BE2C (cell line): ENCODE results near the gene SLC35F3.

Experiments used
- DNase-seq: peaks from one replicate; pipeline ENCODE4 v3.0.0-alpha.2; 2020
- H3K27me3 ChIP-seq: fragments of 250-450 bp; sonication (Bioruptor Pico); 2 replicates; pipeline ENCODE4 v1.5.1; 2020; ENCODE audit warnings: mild to moderate bottlenecking
- H3K36me3 ChIP-seq: fragments of 250-450 bp; sonication (Bioruptor Pico); 2 replicates; pipeline ENCODE4 v1.5.1; 2020; ENCODE audit warnings: mild to moderate bottlenecking
- H3K4me1 ChIP-seq: fragments of 250-450 bp; sonication (Bioruptor Pico); 2 replicates; pipeline ENCODE4 v1.5.1; 2020
- H3K4me3 ChIP-seq: 2 replicates; pipeline ENCODE4 v1.5.1; 2011; ENCODE audit warnings: low read depth, low read length
- H3K9me3 ChIP-seq: fragments of 250-450 bp; sonication (Bioruptor Pico); 2 replicates; pipeline ENCODE4 v1.5.1; 2020
- CTCF ChIP-seq: IDR thresholded peaks from 2 replicates; pipeline ENCODE4 v1.5.1; 2012; ENCODE audit warnings: mild to moderate bottlenecking, low read depth, low read length

SLC35F3 gene

GRCh38 chr1:234277161-234277868 lies 372.8 kb downstream of the SLC35F3 start:
- Histone ChIP-seq H3K4me3 (no peak overlapping the region), H3K27me3 (no peaks in the 10 kb centered on the region), H3K4me1 (peaks cover 3% of the 10 kb centered on the region; the same call in 1 of the 2 replicates), H3K36me3 (no peaks in the 10 kb centered on the region), H3K9me3 (no peaks in the 10 kb centered on the region)
- no peak for TF ChIP-seq CTCF
- DNase-seq, result no peak

- no peaks in the 10 kb centered on the region for H3K27me3 ChIP-seq
- TF ChIP-seq CTCF, result no peak
- DNase-seq, result no peak
- no peaks in the 10 kb centered on the region for H3K36me3 ChIP-seq
- H3K4me3 ChIP-seq, result no peak overlapping the region
- no peaks in the 10 kb centered on the region for H3K9me3 ChIP-seq
- H3K4me1 ChIP-seq, result peaks cover 4% of the 10 kb centered on the region; the same call in 1 of the 2 replicates
These were observed 374.5 kb downstream of the SLC35F3 start for GRCh38 chr1:234279021-234279420.

GRCh38 chr1:234280500-234280899 lies 376.0 kb downstream of the SLC35F3 start:
- no peaks in the 10 kb centered on the region for H3K36me3 ChIP-seq
- DNase-seq, result no peak
- no peaks in the 10 kb centered on the region for H3K27me3 ChIP-seq
- H3K9me3 ChIP-seq, result no peaks in the 10 kb centered on the region
- peaks cover 4% of the 10 kb centered on the region; the same call in 1 of the 2 replicates for H3K4me1 ChIP-seq
- no peak for TF ChIP-seq CTCF
- H3K4me3 ChIP-seq, result no peak overlapping the region

GRCh38 chr1:234281826-234282489 lies 377.5 kb downstream of the SLC35F3 start:
- peaks cover 4% of the 10 kb centered on the region; the same call in 1 of the 2 replicates for H3K4me1 ChIP-seq
- no peaks in the 10 kb centered on the region for H3K36me3 ChIP-seq
- DNase-seq, result peak; percentile 53
- TF ChIP-seq CTCF, result no peak
- H3K27me3 ChIP-seq, result no peaks in the 10 kb centered on the region
- 0 out of 2 replicates have a peak overlapping the region, but pooled peaks have one; percentile 0 for H3K4me3 ChIP-seq
- no peaks in the 10 kb centered on the region for H3K9me3 ChIP-seq

GRCh38 chr1:234286206-234286605 lies 381.7 kb downstream of the SLC35F3 start:
- no peak for DNase-seq
- Histone ChIP-seq H3K36me3 (no peaks in the 10 kb centered on the region), H3K27me3 (no peaks in the 10 kb centered on the region), H3K9me3 (no peaks in the 10 kb centered on the region), H3K4me3 (no peak overlapping the region), H3K4me1 (peaks cover 4% of the 10 kb centered on the region; the same call in 1 of the 2 replicates)
- no peak for TF ChIP-seq CTCF

- no peaks in the 10 kb centered on the region for H3K9me3 ChIP-seq
- no peaks in the 10 kb centered on the region; the same call in 1 of the 2 replicates for H3K27me3 ChIP-seq
- no peaks in the 10 kb centered on the region for H3K4me1 ChIP-seq
- no peaks in the 10 kb centered on the region for H3K36me3 ChIP-seq
- DNase-seq, result no peak
- no peak for TF ChIP-seq CTCF
- no peak overlapping the region for H3K4me3 ChIP-seq
These were observed 384.5 kb downstream of the SLC35F3 start for GRCh38 chr1:234288946-234289345.
